H9 (cell line): ENCODE data around the gene FAU. TPM values are rescaled to one million over a fixed set of nuclear protein-coding genes. Genes with fewer than 3 reads are reported as not detected.

Source experiments
- DNase-seq: peaks from one replicate; pipeline ENCODE4 v3.0.0-alpha.2; 2017
- H2AFZ ChIP-seq: one replicate; pipeline ENCODE4 v1.6.1; 2013; ENCODE audit warnings: mild to moderate bottlenecking, low read length, control low read depth, moderate library complexity
- H2AK5ac ChIP-seq: 2 replicates; pipeline ENCODE4 v1.6.1; 2013; ENCODE audit warnings: low read length, control low read depth, mixed read lengths; ENCODE audit not compliant: insufficient read length
- H2BK120ac ChIP-seq: one replicate; pipeline ENCODE4 v1.6.1; 2013; ENCODE audit warnings: low read depth, mild to moderate bottlenecking, low read length, control low read depth, inconsistent platforms; ENCODE audit not compliant: poor library complexity, severe bottlenecking
- H2BK12ac ChIP-seq: 2 replicates; pipeline ENCODE4 v1.6.1; 2013; ENCODE audit warnings: low read length, control low read depth, mixed read lengths, low read depth; ENCODE audit not compliant: insufficient read length
- H2BK15ac ChIP-seq: 2 replicates; pipeline ENCODE4 v1.6.1; 2013; ENCODE audit warnings: low read depth, low read length, control low read depth
- H2BK20ac ChIP-seq: one replicate; pipeline ENCODE4 v1.6.1; 2013; ENCODE audit warnings: low read depth, mild to moderate bottlenecking, low read length, control low read depth, inconsistent platforms; ENCODE audit not compliant: poor library complexity, severe bottlenecking
- H2BK5ac ChIP-seq: 2 replicates; pipeline ENCODE4 v1.6.1; 2013; ENCODE audit warnings: low read length, control low read depth, mixed read lengths; ENCODE audit not compliant: insufficient read length
- H3K14ac ChIP-seq: 2 replicates; pipeline ENCODE4 v1.6.1; 2013; ENCODE audit warnings: low read length, control low read depth; ENCODE audit not compliant: insufficient read depth
- H3K18ac ChIP-seq: 2 replicates; pipeline ENCODE4 v1.6.1; 2013; ENCODE audit warnings: low read depth, mild to moderate bottlenecking, mixed read lengths, low read length, control low read depth; ENCODE audit not compliant: insufficient read length
- H3K23ac ChIP-seq: 2 replicates; pipeline ENCODE4 v1.6.1; 2013; ENCODE audit warnings: low read length, control low read depth, mixed read lengths, low read depth; ENCODE audit not compliant: insufficient read length
- H3K23me2 ChIP-seq: 2 replicates; pipeline ENCODE4 v1.6.1; 2013; ENCODE audit warnings: low read depth, mild to moderate bottlenecking, mixed read lengths, low read length, control low read depth; ENCODE audit not compliant: insufficient read length, poor library complexity, severe bottlenecking
- H3K27ac ChIP-seq: 2 replicates; pipeline ENCODE4 v1.5.1; 2013; ENCODE audit warnings: low read length, control low read depth, mixed read lengths, low read depth; ENCODE audit not compliant: insufficient read length
- H3K27me3 ChIP-seq: 2 replicates; pipeline ENCODE4 v1.6.1; 2013; ENCODE audit warnings: low read length, control low read depth, inconsistent platforms; ENCODE audit not compliant: insufficient read depth
- H3K4ac ChIP-seq: 2 replicates; pipeline ENCODE4 v1.6.1; 2013; ENCODE audit warnings: low read depth, mild to moderate bottlenecking, control low read depth, inconsistent platforms, low read length, moderate library complexity
- H3K4me1 ChIP-seq: 2 replicates; pipeline ENCODE4 v1.6.1; 2013; ENCODE audit warnings: low read length, control low read depth, inconsistent platforms; ENCODE audit not compliant: insufficient read depth
- H3K4me2 ChIP-seq: 2 replicates; pipeline ENCODE4 v1.6.1; 2013; ENCODE audit warnings: low read length, control low read depth, mixed read lengths; ENCODE audit not compliant: insufficient read length, insufficient read depth
- H3K56ac ChIP-seq: 2 replicates; pipeline ENCODE4 v1.6.1; 2013; ENCODE audit warnings: low read depth, mild to moderate bottlenecking, mixed read lengths, low read length, control low read depth; ENCODE audit not compliant: insufficient read length
- H3K79me1 ChIP-seq: 2 replicates; pipeline ENCODE4 v1.6.1; 2013; ENCODE audit warnings: low read depth, mild to moderate bottlenecking, moderate library complexity, low read length, control low read depth, inconsistent platforms; ENCODE audit not compliant: insufficient read depth, poor library complexity, severe bottlenecking
- H3K79me2 ChIP-seq: 2 replicates; pipeline ENCODE4 v1.6.1; 2013; ENCODE audit warnings: low read length, control low read depth, inconsistent platforms; ENCODE audit not compliant: insufficient read depth
- H3K9ac ChIP-seq: 2 replicates; pipeline ENCODE4 v1.6.1; 2013; ENCODE audit warnings: low read length, control low read depth, mixed read lengths; ENCODE audit not compliant: insufficient read length; ENCODE audit errors: extremely low read depth
- H3K9me3 ChIP-seq: one replicate; pipeline ENCODE4 v1.6.1; 2013; ENCODE audit warnings: low read depth, low read length, inconsistent platforms; ENCODE audit not compliant: control insufficient read depth
- H3T11ph ChIP-seq: one replicate; pipeline ENCODE4 v1.6.1; 2013; ENCODE audit warnings: mild to moderate bottlenecking, low read length, control low read depth, inconsistent platforms
- H4K20me1 ChIP-seq: one replicate; pipeline ENCODE4 v1.6.1; 2013; ENCODE audit not compliant: control insufficient read depth, insufficient read length, insufficient read depth
- H4K5ac ChIP-seq: 2 replicates; pipeline ENCODE4 v1.6.1; 2013; ENCODE audit warnings: low read depth, mild to moderate bottlenecking, mixed read lengths, low read length, control low read depth; ENCODE audit not compliant: insufficient read length
- H4K8ac ChIP-seq: replicated peaks from 2 replicates; pipeline ENCODE4 v1.6.1; 2013; ENCODE audit warnings: low read length, control low read depth, mixed read lengths, low read depth; ENCODE audit not compliant: insufficient read length
- H4K91ac ChIP-seq: 2 replicates; pipeline ENCODE4 v1.6.1; 2013; ENCODE audit warnings: low read depth, mild to moderate bottlenecking, moderate library complexity, mixed read lengths, low read length, control low read depth; ENCODE audit not compliant: insufficient read length
- H3K27ac Mint-ChIP-seq, 3 experiments: 2 replicates in 2 of 3; 3 replicates in 1 of 3; pipeline ENCODE4 v1.8.0; 2020 to 2021; ENCODE audit warnings: mixed read lengths in 3 of 3, mild to moderate bottlenecking in 1 of 3, moderate library complexity in 1 of 3
- H3K27me3 Mint-ChIP-seq: 2 replicates; pipeline ENCODE4 v1.8.0; 2021; ENCODE audit warnings: low read depth, mild to moderate bottlenecking, moderate library complexity, mixed read lengths
- H3K36me3 Mint-ChIP-seq, 3 experiments: 2 replicates in 2 of 3; 3 replicates in 1 of 3; pipeline ENCODE4 v1.8.0; 2020 to 2021; ENCODE audit warnings: low read depth in 3 of 3, mixed read lengths in 3 of 3; ENCODE audit not compliant: insufficient read depth in 1 of 3
- H3K4me1 Mint-ChIP-seq, 2 experiments: 2 replicates each; pipeline ENCODE4 v1.8.0; 2020; ENCODE audit warnings: mixed read lengths in 2 of 2
- H3K4me3 Mint-ChIP-seq, 2 experiments: 2 replicates in 1 of 2; 3 replicates in 1 of 2; pipeline ENCODE4 v1.8.0; 2020 to 2021; ENCODE audit warnings: mild to moderate bottlenecking in 2 of 2, mixed read lengths in 2 of 2, moderate library complexity in 1 of 2
- H3K9me3 Mint-ChIP-seq, 2 experiments: 2 replicates in 1 of 2; 3 replicates in 1 of 2; pipeline ENCODE4 v1.8.0; 2020; ENCODE audit warnings: mild to moderate bottlenecking in 2 of 2, mixed read lengths in 2 of 2, moderate library complexity in 1 of 2
- WGBS: extraction: QIAGEN DNeasy Blood & Tissue Kit; methylation state at CpG from one replicate; pipeline ENCODE4 v1.1.7; 2013; ENCODE audit warnings: missing lambda C conversion rate, low lambda C conversion rate, mixed read lengths; ENCODE audit not compliant: insufficient read length; ENCODE audit errors: extremely low coverage; 5-methylcytosine and 5-hydroxymethylcytosine counted together
- total RNA-seq: library from RNA; stranded (reverse); gene quantifications from 2 replicates; pipeline ENCODE4 v1.2.1, GENCODE V29; 2021
- TF ChIP-seq, protein P1 (sequence below): fragments of 200-600 bp; sonication (generic); conservative IDR thresholded peaks from 3 replicates; pipeline ENCODE4 v1.8.0; 2021; ENCODE audit warnings: antibody characterized with exemption, mild to moderate bottlenecking

Gene FAU
- total RNA-seq, 1 experiment from 2014 or later, result 898 TPM

DNA sequence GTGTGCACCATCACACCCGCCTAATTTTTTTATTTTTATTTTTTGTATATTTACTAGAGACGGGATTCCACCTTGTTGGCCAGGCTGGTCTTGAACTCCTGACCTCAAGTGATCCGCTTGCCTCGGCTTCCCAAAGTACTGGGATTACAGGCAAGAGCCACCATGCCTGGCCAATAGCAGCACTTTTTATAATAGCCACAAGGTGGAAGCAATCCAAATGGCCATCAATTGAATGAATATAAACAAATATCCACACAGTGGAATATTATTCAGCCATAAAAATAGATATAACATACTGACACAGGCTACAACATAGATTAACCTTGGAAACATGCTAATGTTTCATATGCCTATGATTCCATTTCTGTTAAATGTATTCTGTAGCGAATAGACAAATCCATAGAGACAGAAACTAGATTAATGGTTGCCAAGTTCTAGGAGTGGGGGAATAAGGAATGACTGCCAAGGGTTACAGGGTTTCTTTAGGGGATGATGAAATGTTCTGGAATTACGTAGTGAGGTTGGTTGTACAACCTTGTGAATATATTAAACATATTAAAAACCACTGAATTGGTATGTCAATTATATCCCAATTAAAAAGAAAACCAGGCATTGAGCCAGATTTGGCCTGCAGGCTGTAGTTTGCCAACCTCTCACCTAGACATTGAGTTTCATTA is 21.1 kb downstream of the FAU start:
- no peak overlapping the region for H2BK12ac ChIP-seq
- peaks cover 4 to 16% (median 14%) of the 10 kb centered on the region in 3 experiments; a peak in 5 of 7 replicates for H3K36me3 Mint-ChIP-seq
- H3T11ph ChIP-seq, result no peak overlapping the region
- no peak overlapping the region for H3K14ac ChIP-seq
- no peak overlapping the region for H2AFZ ChIP-seq
- no peaks in the 10 kb centered on the region for H4K20me1 ChIP-seq
- H3K4me2 ChIP-seq, result no peak overlapping the region
- no peak overlapping the region for H3K4ac ChIP-seq
- no peak overlapping the region for H2BK15ac ChIP-seq
- H3K27ac Mint-ChIP-seq, result no peak overlapping the region
- H4K8ac ChIP-seq, result no peak overlapping the region
- no peak overlapping the region for H3K27ac ChIP-seq
- H3K27me3 ChIP-seq, result no peaks in the 10 kb centered on the region
- no peaks in the 10 kb centered on the region for H3K9me3 ChIP-seq
- H4K5ac ChIP-seq, result no peak overlapping the region
- no peak overlapping the region for H2BK120ac ChIP-seq
- no peak overlapping the region for H2BK20ac ChIP-seq
- no peak overlapping the region for H4K91ac ChIP-seq
- WGBS, result no CpG with 5 or more reads among the region's 6 CpGs
- H3K4me1 ChIP-seq, result no peaks in the 10 kb centered on the region
- H3K4me3 Mint-ChIP-seq, result no peak overlapping the region
- no peak for DNase-seq
- no peaks in the 10 kb centered on the region for H3K27me3 Mint-ChIP-seq
- H3K4me1 Mint-ChIP-seq, result peaks cover 5% of the 10 kb centered on the region in 2 experiments
- H3K9ac ChIP-seq, result no peak overlapping the region
- H3K23me2 ChIP-seq, result no peaks in the 10 kb centered on the region
- H3K23ac ChIP-seq, result no peak overlapping the region
- TF ChIP-seq, protein P1, sequence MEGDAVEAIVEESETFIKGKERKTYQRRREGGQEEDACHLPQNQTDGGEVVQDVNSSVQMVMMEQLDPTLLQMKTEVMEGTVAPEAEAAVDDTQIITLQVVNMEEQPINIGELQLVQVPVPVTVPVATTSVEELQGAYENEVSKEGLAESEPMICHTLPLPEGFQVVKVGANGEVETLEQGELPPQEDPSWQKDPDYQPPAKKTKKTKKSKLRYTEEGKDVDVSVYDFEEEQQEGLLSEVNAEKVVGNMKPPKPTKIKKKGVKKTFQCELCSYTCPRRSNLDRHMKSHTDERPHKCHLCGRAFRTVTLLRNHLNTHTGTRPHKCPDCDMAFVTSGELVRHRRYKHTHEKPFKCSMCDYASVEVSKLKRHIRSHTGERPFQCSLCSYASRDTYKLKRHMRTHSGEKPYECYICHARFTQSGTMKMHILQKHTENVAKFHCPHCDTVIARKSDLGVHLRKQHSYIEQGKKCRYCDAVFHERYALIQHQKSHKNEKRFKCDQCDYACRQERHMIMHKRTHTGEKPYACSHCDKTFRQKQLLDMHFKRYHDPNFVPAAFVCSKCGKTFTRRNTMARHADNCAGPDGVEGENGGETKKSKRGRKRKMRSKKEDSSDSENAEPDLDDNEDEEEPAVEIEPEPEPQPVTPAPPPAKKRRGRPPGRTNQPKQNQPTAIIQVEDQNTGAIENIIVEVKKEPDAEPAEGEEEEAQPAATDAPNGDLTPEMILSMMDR, result peak; percentile 36; the same call in 2 of the 3 replicates
- 0 out of 2 replicates have a peak, but pooled peaks cover 3% of the 10 kb centered on the region for H3K79me2 ChIP-seq
- no peak overlapping the region for H3K18ac ChIP-seq
- peaks cover 4% of the 10 kb centered on the region for H3K79me1 ChIP-seq
- no peaks in the 10 kb centered on the region for H3K9me3 Mint-ChIP-seq
- no peak overlapping the region for H2BK5ac ChIP-seq
- no peak overlapping the region for H2AK5ac ChIP-seq
- H3K56ac ChIP-seq, result no peak overlapping the region
